ENCODE results near the gene COL7A1. TPM values are rescaled to one million over a fixed set of nuclear protein-coding genes. Genes with fewer than 3 reads are reported as not detected.

The COL7A1 gene
- total RNA-seq, 4 donors from 2014 or later = 0.88 to 21.6 (median 19.1) TPM

- H3K4me3 ChIP-seq = no peak overlapping the region
- DNase-seq = no peak
- intact Hi-C loops (cut with DNase I; ENCODE audit: low total_unique reads) = no loop called here
- TF ChIP-seq CTCF (IDR thresholded peaks at IDR 0.05) (no peak), POLR2A (IDR thresholded peaks at IDR 0.05) (no peak)
- H3K27ac ChIP-seq = no peak overlapping the region
- no peaks in the 10 kb centered on the region for H3K4me1 ChIP-seq
- no peaks in the 10 kb centered on the region for H3K27me3 ChIP-seq
- H3K9me3 ChIP-seq = no peaks in the 10 kb centered on the region
- H3K36me3 ChIP-seq = no peaks in the 10 kb centered on the region
Observed at GRCh38 chr3:48617559-48617958, 22.4 kb upstream of the COL7A1 start.

- no peaks in the 10 kb centered on the region for H3K27me3 ChIP-seq
- no peak for DNase-seq
- no peaks in the 10 kb centered on the region for H3K4me1 ChIP-seq
- H3K9me3 ChIP-seq = no peaks in the 10 kb centered on the region
- no peak overlapping the region for H3K27ac ChIP-seq
- TF ChIP-seq POLR2A (IDR thresholded peaks at IDR 0.05) = no peak
- TF ChIP-seq CTCF (IDR thresholded peaks at IDR 0.05) = no peak
- H3K36me3 ChIP-seq = no peaks in the 10 kb centered on the region
- intact Hi-C loops (cut with DNase I; ENCODE audit: low total_unique reads) = no loop called here
- H3K4me3 ChIP-seq = no peak overlapping the region
Observed at GRCh38 chr3:48614044-48614443, 18.9 kb upstream of the COL7A1 start.

- H3K4me1 ChIP-seq = no peaks in the 10 kb centered on the region
- H3K27ac ChIP-seq = no peak overlapping the region
- H3K36me3 ChIP-seq = no peaks in the 10 kb centered on the region
- no peak for TF ChIP-seq CTCF (IDR thresholded peaks at IDR 0.05)
- no peak for TF ChIP-seq POLR2A (IDR thresholded peaks at IDR 0.05)
- intact Hi-C loops (cut with DNase I; ENCODE audit: low total_unique reads) = no loop called here
- H3K9me3 ChIP-seq = no peaks in the 10 kb centered on the region
- no peak overlapping the region for H3K4me3 ChIP-seq
- H3K27me3 ChIP-seq = no peaks in the 10 kb centered on the region
- no peak for DNase-seq
Observed at GRCh38 chr3:48612309-48612708, 17.2 kb upstream of the COL7A1 start.

GRCh38 chr3:48609088-48610005 lies 14.2 kb upstream of the COL7A1 start, which contains the start of gene UQCRC1:
Gene UQCRC1 (minus strand): TSS chr3:48609646. CDS start chr3:48609620, 26 bp downstream.
- Histone ChIP-seq H3K4me3 (peak within 1 kb of the TSS; percentile 59 to 87), H3K27me3 (no peaks in the 10 kb centered on the region), H3K27ac (peak within 1 kb of the TSS; percentile 79 to 90), H3K4me1 (no peaks in the 10 kb centered on the region), H3K9me3 (no peaks in the 10 kb centered on the region), H3K36me3 (no peaks in the 10 kb centered on the region)
- TF ChIP-seq CTCF (IDR thresholded peaks at IDR 0.05) (peak; percentile 83 to 98 (median 90)), POLR2A (IDR thresholded peaks at IDR 0.05) (peak; percentile 82 to 89)
- intact Hi-C loops (cut with DNase I; ENCODE audit: low total_unique reads) = no loop called here
- peak; percentile 88 to 94 for DNase-seq

GRCh38 chr3:48607519-48607918 lies 12.4 kb upstream of the COL7A1 start:
- Histone ChIP-seq H3K27me3 (no peaks in the 10 kb centered on the region), H3K9me3 (no peaks in the 10 kb centered on the region), H3K27ac (no peak overlapping the region), H3K36me3 (no peaks in the 10 kb centered on the region), H3K4me3 (no peak overlapping the region), H3K4me1 (no peaks in the 10 kb centered on the region)
- DNase-seq = no peak
- no peak for TF ChIP-seq POLR2A (IDR thresholded peaks at IDR 0.05)
- no peak for TF ChIP-seq CTCF (IDR thresholded peaks at IDR 0.05)
- intact Hi-C loops (cut with DNase I; ENCODE audit: low total_unique reads) = no loop called here

All from uterus (tissue), 4 donors.